ENCODE results near the gene NWD2.

Gene NWD2

DNA sequence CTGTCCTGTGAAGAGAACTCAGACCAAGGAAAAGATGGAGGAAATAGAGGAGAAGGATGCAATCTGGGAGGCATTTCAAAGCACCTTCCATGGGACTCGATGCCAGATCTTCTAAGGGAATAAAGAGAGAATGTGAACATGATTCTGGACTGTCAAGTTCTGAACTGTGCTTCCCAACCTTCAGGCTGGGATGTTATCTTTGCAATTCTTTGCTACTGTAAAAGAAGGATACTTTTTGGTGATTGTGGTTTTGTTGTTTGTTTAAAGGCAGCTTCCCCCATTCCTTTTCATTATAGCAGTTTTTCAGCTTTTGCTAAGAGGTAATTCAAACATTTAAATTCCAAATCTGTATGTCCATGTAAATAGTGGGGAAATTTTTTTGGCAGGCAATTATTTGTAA lies 217.3 kb downstream of the NWD2 start:
- H3K4me3 ChIP-seq (ENCODE audit: low read depth, low read length): no peak overlapping the region
- DNase-seq (ENCODE audit: low read depth): no peak
- TF ChIP-seq, protein P1, sequence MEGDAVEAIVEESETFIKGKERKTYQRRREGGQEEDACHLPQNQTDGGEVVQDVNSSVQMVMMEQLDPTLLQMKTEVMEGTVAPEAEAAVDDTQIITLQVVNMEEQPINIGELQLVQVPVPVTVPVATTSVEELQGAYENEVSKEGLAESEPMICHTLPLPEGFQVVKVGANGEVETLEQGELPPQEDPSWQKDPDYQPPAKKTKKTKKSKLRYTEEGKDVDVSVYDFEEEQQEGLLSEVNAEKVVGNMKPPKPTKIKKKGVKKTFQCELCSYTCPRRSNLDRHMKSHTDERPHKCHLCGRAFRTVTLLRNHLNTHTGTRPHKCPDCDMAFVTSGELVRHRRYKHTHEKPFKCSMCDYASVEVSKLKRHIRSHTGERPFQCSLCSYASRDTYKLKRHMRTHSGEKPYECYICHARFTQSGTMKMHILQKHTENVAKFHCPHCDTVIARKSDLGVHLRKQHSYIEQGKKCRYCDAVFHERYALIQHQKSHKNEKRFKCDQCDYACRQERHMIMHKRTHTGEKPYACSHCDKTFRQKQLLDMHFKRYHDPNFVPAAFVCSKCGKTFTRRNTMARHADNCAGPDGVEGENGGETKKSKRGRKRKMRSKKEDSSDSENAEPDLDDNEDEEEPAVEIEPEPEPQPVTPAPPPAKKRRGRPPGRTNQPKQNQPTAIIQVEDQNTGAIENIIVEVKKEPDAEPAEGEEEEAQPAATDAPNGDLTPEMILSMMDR (IDR thresholded peaks at IDR 0.05; ENCODE audit: low read depth, low read length, missing control alignments): no peak

DNA sequence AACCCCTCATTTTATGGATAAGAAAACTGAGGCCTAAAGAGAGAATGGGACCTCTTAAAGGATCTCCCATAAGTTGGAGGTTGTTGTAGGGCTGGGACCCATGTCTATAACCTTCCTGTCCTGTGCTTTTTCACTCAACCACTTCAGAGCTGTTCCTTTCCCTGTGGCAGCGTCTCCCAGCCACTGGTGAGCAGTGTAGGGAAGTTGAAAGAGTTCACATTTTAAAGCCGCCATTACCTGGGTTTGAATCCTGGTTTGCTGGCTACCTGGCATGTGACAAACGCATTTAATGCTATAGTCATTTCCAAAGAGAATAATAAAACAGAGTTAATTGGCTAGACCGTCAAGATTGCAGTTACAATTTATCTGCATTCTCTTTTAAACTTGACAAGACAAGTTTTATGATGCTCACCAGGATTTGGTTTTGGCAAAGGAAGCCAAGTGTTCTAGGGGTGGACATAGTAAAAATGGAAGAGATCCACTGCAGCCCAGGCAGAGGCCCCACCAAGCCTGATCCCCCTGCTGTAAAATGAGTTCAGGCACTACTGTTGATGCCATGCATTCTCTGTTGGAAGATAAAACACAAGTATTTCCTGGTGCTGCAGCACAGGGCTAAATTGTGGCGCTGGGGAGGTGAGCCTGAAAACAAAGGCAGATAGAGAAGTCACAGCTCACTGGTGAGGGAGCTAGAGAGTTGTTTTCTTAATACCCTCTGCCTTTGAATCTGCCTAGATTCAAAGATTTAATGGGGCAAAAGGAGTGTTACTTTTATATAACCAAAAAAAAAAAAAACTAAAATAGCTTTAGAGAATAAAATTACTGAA lies 218.7 kb downstream of the NWD2 start:
- H3K4me3 ChIP-seq (ENCODE audit: low read depth, low read length): no peak overlapping the region
- DNase-seq (ENCODE audit: low read depth): no peak
- TF ChIP-seq, protein P1 (IDR thresholded peaks at IDR 0.05; ENCODE audit: low read depth, low read length, missing control alignments): no peak

DNA sequence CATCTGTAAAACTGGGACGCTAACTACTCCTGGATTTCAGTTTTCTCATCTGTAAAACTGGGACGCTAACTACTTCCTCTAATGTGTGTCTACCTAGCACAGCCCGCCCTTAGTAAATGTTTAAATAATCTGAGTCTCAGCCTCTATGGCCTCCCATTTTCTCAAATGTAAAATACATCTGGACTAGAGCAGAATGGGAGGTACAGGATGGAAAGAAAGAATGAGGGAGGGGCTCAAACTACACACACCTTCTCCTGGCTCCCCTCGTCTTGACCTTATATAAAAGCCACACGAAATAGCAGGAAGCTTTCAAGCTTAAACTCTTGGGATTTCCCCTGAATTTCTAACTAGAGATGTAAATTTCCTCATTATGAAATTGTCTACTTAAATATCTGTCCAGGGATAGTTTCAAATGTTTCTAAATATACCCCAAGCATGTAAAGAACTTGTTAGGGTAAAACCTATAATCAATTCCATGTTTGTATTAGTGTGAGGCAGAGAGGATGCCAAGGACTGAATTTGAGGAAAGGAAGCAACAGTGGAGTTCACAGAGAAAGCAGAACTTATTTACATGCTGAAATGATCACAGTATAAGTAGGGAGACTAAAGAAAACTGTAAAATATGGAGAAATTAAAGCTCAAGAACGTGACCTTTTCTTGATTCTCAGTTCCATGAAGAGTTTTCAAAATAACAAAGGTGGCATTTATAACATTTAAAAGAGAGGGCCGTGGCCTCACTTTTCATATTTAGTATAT lies 220.0 kb downstream of the NWD2 start:
- TF ChIP-seq, protein P1 (IDR thresholded peaks at IDR 0.05; ENCODE audit: low read depth, low read length, missing control alignments): no peak
- DNase-seq (ENCODE audit: low read depth): no peak
- no peak overlapping the region for H3K4me3 ChIP-seq (ENCODE audit: low read depth, low read length)

DNA sequence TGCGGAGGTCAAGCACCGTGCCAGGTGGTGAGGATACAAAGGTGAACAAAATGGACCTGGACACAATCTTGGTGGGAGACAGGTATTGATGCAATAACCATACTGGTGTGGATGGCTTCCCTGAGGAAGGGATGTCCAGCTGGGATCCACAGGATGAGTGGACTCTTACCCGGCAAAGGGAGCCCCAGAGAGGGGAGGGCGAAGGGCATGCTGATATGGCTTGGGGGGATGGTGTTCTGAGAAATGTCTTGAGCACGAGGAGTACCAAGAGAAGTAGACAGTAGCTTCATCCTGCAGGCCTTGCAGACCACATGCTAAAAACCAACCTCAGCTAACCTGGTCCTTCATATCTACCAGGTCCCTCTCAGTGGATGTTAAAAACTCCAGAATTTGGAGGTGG lies 220.8 kb downstream of the NWD2 start:
- H3K4me3 ChIP-seq (ENCODE audit: low read depth, low read length): no peak overlapping the region
- no peak for DNase-seq (ENCODE audit: low read depth)
- TF ChIP-seq, protein P1 (IDR thresholded peaks at IDR 0.05; ENCODE audit: low read depth, low read length, missing control alignments): no peak

DNA sequence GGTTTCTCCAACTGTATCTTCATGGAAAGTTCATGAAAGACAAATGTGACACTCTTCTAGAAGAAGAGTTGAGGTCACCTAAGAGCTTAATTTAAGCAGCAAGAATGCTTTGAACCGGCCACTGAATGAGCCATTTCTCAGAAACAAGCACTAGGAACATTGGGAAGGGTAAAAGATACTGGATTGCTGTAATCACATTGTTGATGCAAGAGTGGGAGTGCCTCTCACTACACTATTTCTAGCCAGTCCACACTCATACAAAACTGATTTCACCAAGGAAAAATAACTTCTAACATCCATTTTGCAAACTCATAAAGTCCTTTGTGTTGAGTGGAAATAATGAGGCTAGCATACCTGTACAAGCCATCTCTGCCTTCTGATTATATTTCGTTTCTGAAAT lies 221.3 kb downstream of the NWD2 start:
- TF ChIP-seq, protein P1 (IDR thresholded peaks at IDR 0.05; ENCODE audit: low read depth, low read length, missing control alignments): no peak
- no peak overlapping the region for H3K4me3 ChIP-seq (ENCODE audit: low read depth, low read length)
- no peak for DNase-seq (ENCODE audit: low read depth)

DNA sequence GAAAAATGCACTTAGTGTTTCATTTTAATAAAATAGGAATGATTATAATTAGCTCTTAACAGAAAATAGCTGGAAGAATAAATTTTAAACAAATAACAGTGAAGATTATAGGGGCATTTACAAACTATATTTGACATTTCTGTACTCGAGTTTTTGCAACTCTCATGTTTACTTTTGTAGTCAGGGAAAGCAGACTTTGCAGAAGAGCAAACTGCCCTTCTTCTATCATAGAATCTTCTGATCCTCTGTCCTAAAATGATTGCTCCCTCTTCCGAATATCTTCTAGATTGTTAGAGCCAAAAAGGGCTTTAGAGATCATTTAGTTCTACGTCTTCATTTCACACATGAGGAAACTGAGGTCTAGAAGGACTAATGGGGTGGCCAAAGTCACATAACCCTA lies 222.7 kb downstream of the NWD2 start:
- H3K4me3 ChIP-seq (ENCODE audit: low read depth, low read length): no peak overlapping the region
- TF ChIP-seq, protein P1 (IDR thresholded peaks at IDR 0.05; ENCODE audit: low read depth, low read length, missing control alignments): no peak
- DNase-seq (ENCODE audit: low read depth): no peak

All from GM12864 (cell line).